ENCODE results near the gene OR56A3. TPM values are rescaled to one million over a fixed set of nuclear protein-coding genes. Genes with fewer than 3 reads are reported as not detected.

The OR56A3 gene
- total and polyA plus RNA-seq, 2 donors, result not detected

DNA sequence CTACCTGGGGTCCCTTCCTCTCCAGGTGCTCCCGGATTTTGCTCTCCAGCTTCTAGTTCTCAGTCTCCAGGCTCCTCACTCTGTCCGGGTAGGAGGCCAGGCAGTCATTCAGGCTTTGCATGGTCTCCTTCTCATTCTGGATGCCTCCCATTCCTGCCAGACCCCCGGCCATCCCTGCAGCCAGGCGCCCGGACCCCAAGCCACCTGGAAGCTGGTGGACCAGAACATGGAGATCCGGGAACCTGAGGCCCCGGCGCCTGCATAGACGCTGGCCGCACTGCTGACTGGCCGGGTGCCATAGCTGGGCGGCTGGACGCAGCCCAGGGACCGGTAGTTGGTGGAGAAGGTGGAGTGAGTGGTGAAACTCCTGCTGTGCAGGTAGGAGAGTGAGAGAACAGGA, 52.7 kb downstream of the OR56A3 start:
- no peak overlapping the region for H3K4me3 ChIP-seq (ENCODE audit: low read depth, low read length)
- DNase-seq (ENCODE audit: extremely low spot score), result no peak
- no peaks in the 10 kb centered on the region for H3K4me1 ChIP-seq (ENCODE audit: insufficient read depth)
- 87% methylated on average over 14 of the region's 14 CpGs for WGBS
- H3K27ac ChIP-seq (ENCODE audit: low read depth), result no peak overlapping the region
- H3K36me3 ChIP-seq (ENCODE audit: insufficient read depth), result no peaks in the 10 kb centered on the region

Other genes starting within 250 kb of the OR56A3 start
- 0.11 TPM for gene OR56B1, start 205.8 kb upstream of the OR56A3 start, total RNA-seq
- gene OR56B1, start 205.8 kb upstream of the OR56A3 start, polyA plus RNA-seq, result not detected
- not detected for gene OR52N4, start 188.0 kb upstream of the OR56A3 start, total RNA-seq
- 0.20 TPM for gene OR52N4, start 188.0 kb upstream of the OR56A3 start, polyA plus RNA-seq
- gene OR52N5, start 158.9 kb upstream of the OR56A3 start, total RNA-seq, result not detected
- gene OR52N5, start 158.9 kb upstream of the OR56A3 start, polyA plus RNA-seq, result not detected
- not detected for gene OR52N1, start 151.0 kb upstream of the OR56A3 start, total RNA-seq
- gene OR52N1, start 151.0 kb upstream of the OR56A3 start, polyA plus RNA-seq, result not detected
- not detected for gene OR52N2, start 133.3 kb upstream of the OR56A3 start, total RNA-seq
- gene OR52N2, start 133.3 kb upstream of the OR56A3 start, polyA plus RNA-seq, result not detected
- gene OR52E6, start 100.4 kb upstream of the OR56A3 start, total RNA-seq, result not detected
- not detected for gene OR52E6, start 100.4 kb upstream of the OR56A3 start, polyA plus RNA-seq
- not detected for gene OR52E8, start 84.6 kb upstream of the OR56A3 start, total RNA-seq
- not detected for gene OR52E8, start 84.6 kb upstream of the OR56A3 start, polyA plus RNA-seq
- gene OR52E4, start 61.6 kb upstream of the OR56A3 start, total RNA-seq, result not detected
- not detected for gene OR52E4, start 61.6 kb upstream of the OR56A3 start, polyA plus RNA-seq
- not detected for gene OR52E5, start 49.0 kb upstream of the OR56A3 start, total RNA-seq
- gene OR52E5, start 49.0 kb upstream of the OR56A3 start, polyA plus RNA-seq, result not detected
- not detected for gene OR56A5, start 26.2 kb downstream of the OR56A3 start, total RNA-seq
- not detected for gene OR56A5, start 26.2 kb downstream of the OR56A3 start, polyA plus RNA-seq
- gene OR52L1, start 44.7 kb downstream of the OR56A3 start, total RNA-seq, result not detected
- not detected for gene OR52L1, start 44.7 kb downstream of the OR56A3 start, polyA plus RNA-seq
- gene OR56A4, start 64.7 kb downstream of the OR56A3 start, total RNA-seq, result not detected
- gene OR56A4, start 64.7 kb downstream of the OR56A3 start, polyA plus RNA-seq, result not detected
- 0.05 TPM for gene OR56A1, start 88.5 kb downstream of the OR56A3 start, total RNA-seq
- gene OR56A1, start 88.5 kb downstream of the OR56A3 start, polyA plus RNA-seq, result not detected
- not detected for gene OR56B4, start 165.4 kb downstream of the OR56A3 start, total RNA-seq
- gene OR56B4, start 165.4 kb downstream of the OR56A3 start, polyA plus RNA-seq, result not detected
- not detected for gene OR52B2, start 228.1 kb downstream of the OR56A3 start, total RNA-seq
- gene OR52B2, start 228.1 kb downstream of the OR56A3 start, polyA plus RNA-seq, result not detected